PC-3 (cell line): ENCODE data around the gene HTR4. TPM values are rescaled to one million over a fixed set of nuclear protein-coding genes. Genes with fewer than 3 reads are reported as not detected.

Experiments
- ATAC-seq: fragments of 200-7000 bp; cut with Tn5 transposase; 2 replicates; pipeline ENCODE4 v1.9.1; 2020; ENCODE audit warnings: mild to moderate bottlenecking, moderate library complexity
- BruUV-seq: library from RNA; stranded (reverse); fragments of 400-500 nt; replicated peaks from 2 replicates; lab custom pipeline; 2021; lab: Mats Ljungman, UMichigan
- CTCF ChIA-PET: fragments of 300-600 bp; sonication (Branson Sonifier 250); formaldehyde crosslinking; loops from one replicate; lab custom pipeline; 2022; ENCODE audit warnings: antibody characterized with exemption; lab: Charles Lee
- POLR2A ChIA-PET: fragments of 300-600 bp; sonication (Branson Sonifier 250); formaldehyde crosslinking; loops from one replicate; lab custom pipeline; 2022; ENCODE audit warnings: antibody characterized with exemption; ENCODE audit not compliant: unreplicated experiment; lab: Charles Lee
- DNase-seq: peaks from one replicate; pipeline ENCODE4 v3.0.0-alpha.2; 2015
- H2AFZ ChIP-seq: fragments of 300-600 bp; sonication (generic); 2 replicates; pipeline ENCODE4 v1.6.0; 2016; ENCODE audit warnings: antibody characterized with exemption, low read length
- H3F3A ChIP-seq: fragments of 300-600 bp; sonication (generic); one replicate; pipeline ENCODE4 v1.6.0; 2017; ENCODE audit warnings: antibody characterized with exemption, low read length, control low read depth, mild to moderate bottlenecking; ENCODE audit not compliant: unreplicated experiment
- H3K27ac ChIP-seq: fragments of 300-600 bp; sonication (generic); 2 replicates; pipeline ENCODE4 v1.5.1; 2016; ENCODE audit warnings: mild to moderate bottlenecking, low read length
- H3K27me3 ChIP-seq: fragments of 300-600 bp; sonication (generic); 2 replicates; pipeline ENCODE4 v1.6.1; 2016; ENCODE audit warnings: low read length, mixed read lengths
- H3K36me3 ChIP-seq: fragments of 300-600 bp; sonication (generic); 2 replicates; pipeline ENCODE4 v1.6.1; 2016; ENCODE audit warnings: low read depth, mixed run types, low read length, mixed read lengths
- H3K4me1 ChIP-seq: fragments of 300-600 bp; sonication (generic); 2 replicates; pipeline ENCODE4 v1.5.1; 2016; ENCODE audit warnings: low read length; ENCODE audit not compliant: insufficient read depth
- H3K4me2 ChIP-seq: fragments of 300-600 bp; sonication (generic); 2 replicates; pipeline ENCODE4 v1.6.0; 2016; ENCODE audit warnings: low read length
- H3K4me3 ChIP-seq: fragments of 300-600 bp; sonication (generic); 2 replicates; pipeline ENCODE4 v1.5.1; 2016; ENCODE audit warnings: mild to moderate bottlenecking, low read length, mixed read lengths
- H3K79me2 ChIP-seq: fragments of 300-600 bp; sonication (generic); 2 replicates; pipeline ENCODE4 v1.6.1; 2017; ENCODE audit warnings: low read length, mixed read lengths
- H3K9ac ChIP-seq: fragments of 300-600 bp; sonication (generic); 2 replicates; pipeline ENCODE4 v1.6.0; 2016; ENCODE audit warnings: mild to moderate bottlenecking, low read length
- H3K9me2 ChIP-seq: fragments of 300-600 bp; sonication (generic); replicated peaks from 2 replicates; pipeline ENCODE4 v1.6.1; 2016; ENCODE audit warnings: mixed run types, low read length, mixed read lengths
- H3K9me3 ChIP-seq: fragments of 300-600 bp; sonication (generic); 2 replicates; pipeline ENCODE4 v1.6.1; 2016; ENCODE audit warnings: low read length, mixed read lengths
- H4K20me1 ChIP-seq: fragments of 300-600 bp; sonication (generic); 2 replicates; pipeline ENCODE4 v1.6.1; 2016; ENCODE audit warnings: low read length, mixed read lengths
- EZH2 ChIP-seq: fragments of 300-600 bp; sonication (generic); IDR thresholded peaks from one replicate; pipeline ENCODE4 v1.6.1; 2017; ENCODE audit warnings: antibody characterized with exemption, mild to moderate bottlenecking, low read length; ENCODE audit not compliant: unreplicated experiment
- EZH2phosphoT487 ChIP-seq: fragments of 300-600 bp; sonication (generic); IDR thresholded peaks from 2 replicates; pipeline ENCODE4 v1.6.1; 2018; ENCODE audit warnings: mild to moderate bottlenecking, antibody characterized with exemption, low read length, borderline replicate concordance
- intact Hi-C: fragments of 100-400 bp; cut with micrococcal nuclease; formaldehyde crosslinking; loops from 2 replicates; pipeline ENCODE4 v1.9.0; 2023
- total RNA-seq: library from RNA; depleted of rRNA; stranded (reverse); fragments of >200 nt; gene quantifications from 2 replicates; pipeline ENCODE4 v1.2.3, GENCODE V29; 2014
- TF ChIP-seq, protein P1 (sequence below): fragments of 300-600 bp; sonication (generic); conservative IDR thresholded peaks from 2 replicates; pipeline ENCODE4 v1.5.1; 2017; ENCODE audit warnings: antibody characterized with exemption, low read depth, mild to moderate bottlenecking, low read length

Gene HTR4
- total RNA-seq, 1 experiment from 2014 or later: not detected

DNA sequence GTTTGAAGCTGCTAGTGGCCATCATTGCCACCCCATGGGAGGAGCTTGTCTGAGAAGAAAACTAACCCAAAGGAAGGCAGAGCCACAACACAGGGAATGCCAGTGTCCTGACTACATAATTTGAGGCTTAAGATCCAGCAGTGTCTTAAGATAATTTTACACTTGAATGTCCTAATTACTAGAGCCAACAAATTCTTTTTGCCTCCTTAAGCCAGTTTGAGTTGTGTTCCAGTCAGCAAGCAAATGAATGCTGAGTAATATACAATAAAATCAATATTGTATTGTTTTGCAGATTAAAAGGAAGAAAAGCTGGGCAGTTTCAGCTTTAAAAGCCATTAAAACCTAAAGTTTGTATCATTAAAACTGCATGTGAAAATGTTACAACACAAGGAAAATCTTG is 13.9 kb downstream of the HTR4 start:
- ATAC-seq (no peak), DNase-seq (no peak)
- no peaks in the 10 kb centered on the region for H3K9me3 ChIP-seq
- H3K36me3 ChIP-seq: no peaks in the 10 kb centered on the region
- no peak overlapping the region for H2AFZ ChIP-seq
- no peak overlapping the region for H3K4me3 ChIP-seq
- H4K20me1 ChIP-seq: no peaks in the 10 kb centered on the region
- H3K79me2 ChIP-seq: no peaks in the 10 kb centered on the region
- TF ChIP-seq EZH2 (no peak), EZH2phosphoT487 (no peak)
- TF ChIP-seq, protein P1, sequence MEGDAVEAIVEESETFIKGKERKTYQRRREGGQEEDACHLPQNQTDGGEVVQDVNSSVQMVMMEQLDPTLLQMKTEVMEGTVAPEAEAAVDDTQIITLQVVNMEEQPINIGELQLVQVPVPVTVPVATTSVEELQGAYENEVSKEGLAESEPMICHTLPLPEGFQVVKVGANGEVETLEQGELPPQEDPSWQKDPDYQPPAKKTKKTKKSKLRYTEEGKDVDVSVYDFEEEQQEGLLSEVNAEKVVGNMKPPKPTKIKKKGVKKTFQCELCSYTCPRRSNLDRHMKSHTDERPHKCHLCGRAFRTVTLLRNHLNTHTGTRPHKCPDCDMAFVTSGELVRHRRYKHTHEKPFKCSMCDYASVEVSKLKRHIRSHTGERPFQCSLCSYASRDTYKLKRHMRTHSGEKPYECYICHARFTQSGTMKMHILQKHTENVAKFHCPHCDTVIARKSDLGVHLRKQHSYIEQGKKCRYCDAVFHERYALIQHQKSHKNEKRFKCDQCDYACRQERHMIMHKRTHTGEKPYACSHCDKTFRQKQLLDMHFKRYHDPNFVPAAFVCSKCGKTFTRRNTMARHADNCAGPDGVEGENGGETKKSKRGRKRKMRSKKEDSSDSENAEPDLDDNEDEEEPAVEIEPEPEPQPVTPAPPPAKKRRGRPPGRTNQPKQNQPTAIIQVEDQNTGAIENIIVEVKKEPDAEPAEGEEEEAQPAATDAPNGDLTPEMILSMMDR: no peak
- no peak overlapping the region for H3K4me2 ChIP-seq
- H3K27ac ChIP-seq: no peak overlapping the region
- no TSS peak for BruUV-seq
- H3K4me1 ChIP-seq: no peaks in the 10 kb centered on the region
- intact Hi-C loops: no loop called here
- ChIA-PET CTCF (interaction anchor here (1.0 kb wide), 1 partner anchor 10 kb away, joined by 3 read pairs; no protein-coding TSS in a partner anchor), POLR2A (no interaction called here)
- H3K9me2 ChIP-seq: no peaks in the 10 kb centered on the region
- H3K27me3 ChIP-seq: peaks cover 89% of the 10 kb centered on the region
- H3K9ac ChIP-seq: no peak overlapping the region
- no peaks in the 10 kb centered on the region for H3F3A ChIP-seq

DNA sequence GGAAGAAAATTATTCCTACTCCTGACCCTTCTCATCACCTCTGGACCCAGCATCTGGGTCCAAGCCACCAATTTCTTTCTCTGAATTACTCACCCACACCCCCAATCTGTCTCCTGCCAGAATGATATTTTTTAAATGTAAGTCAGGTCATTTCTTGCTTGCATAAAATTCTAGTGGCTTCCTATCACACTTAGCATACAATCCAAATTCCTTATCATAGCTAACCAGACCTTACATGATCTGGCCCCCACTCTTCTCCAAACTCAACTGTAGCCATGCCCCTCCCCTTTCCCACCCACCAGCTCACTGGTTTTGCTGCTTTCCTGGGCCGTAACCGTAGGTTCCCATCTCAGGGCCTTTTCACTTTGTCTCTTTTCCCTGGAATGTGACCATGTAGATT is 15.2 kb downstream of the HTR4 start:
- Histone ChIP-seq H3F3A (no peaks in the 10 kb centered on the region), H3K4me1 (no peaks in the 10 kb centered on the region), H3K9me3 (no peaks in the 10 kb centered on the region), H3K4me3 (no peak overlapping the region), H3K36me3 (no peaks in the 10 kb centered on the region), H3K27ac (no peak overlapping the region), H3K9ac (no peak overlapping the region), H4K20me1 (no peaks in the 10 kb centered on the region), H3K4me2 (no peak overlapping the region), H3K9me2 (no peaks in the 10 kb centered on the region), H3K79me2 (no peaks in the 10 kb centered on the region), H2AFZ (no peak overlapping the region), H3K27me3 (peaks cover 87% of the 10 kb centered on the region)
- intact Hi-C loops: no loop called here
- DNase-seq (no peak), ATAC-seq (no peak)
- CTCF ChIA-PET: no interaction called here
- no TSS peak for BruUV-seq
- no peak for TF ChIP-seq EZH2phosphoT487
- TF ChIP-seq, protein P1: no peak
- TF ChIP-seq EZH2: no peak
- POLR2A ChIA-PET: no interaction called here

DNA sequence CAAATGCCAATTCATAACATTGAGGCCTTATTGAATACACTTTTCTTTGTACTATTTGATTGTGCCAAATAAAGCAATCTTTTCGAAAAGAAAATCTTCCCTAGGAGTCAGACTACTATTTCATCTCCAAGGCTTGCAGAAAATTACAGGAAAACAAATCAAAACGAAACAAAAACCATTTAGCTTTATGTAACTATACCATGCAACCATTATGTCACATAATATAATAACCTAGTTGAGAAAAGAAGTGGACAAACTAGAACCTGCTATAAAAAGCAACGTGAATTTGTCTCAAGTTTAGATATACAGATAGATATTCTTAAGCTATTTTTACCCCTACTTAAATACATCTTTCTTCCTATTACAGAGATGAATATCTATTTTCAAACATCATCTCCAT is 18.0 kb downstream of the HTR4 start:
- no peak overlapping the region for H3K4me2 ChIP-seq
- H3K79me2 ChIP-seq: no peaks in the 10 kb centered on the region
- H3K4me1 ChIP-seq: no peaks in the 10 kb centered on the region
- intact Hi-C loops: no loop called here
- no peaks in the 10 kb centered on the region for H3K9me3 ChIP-seq
- no peaks in the 10 kb centered on the region for H3F3A ChIP-seq
- CTCF ChIA-PET: no interaction called here
- TF ChIP-seq, protein P1: no peak
- TF ChIP-seq EZH2phosphoT487 (no peak), EZH2 (no peak)
- H3K9me2 ChIP-seq: no peaks in the 10 kb centered on the region
- DNase-seq (no peak), ATAC-seq (no peak)
- POLR2A ChIA-PET: no interaction called here
- no peak overlapping the region for H3K27ac ChIP-seq
- H3K27me3 ChIP-seq: peaks cover 82% of the 10 kb centered on the region
- H3K9ac ChIP-seq: no peak overlapping the region
- H3K36me3 ChIP-seq: no peaks in the 10 kb centered on the region
- no peaks in the 10 kb centered on the region for H4K20me1 ChIP-seq
- H2AFZ ChIP-seq: no peak overlapping the region
- H3K4me3 ChIP-seq: no peak overlapping the region
- no TSS peak for BruUV-seq
